K562 (cell line): ENCODE measurements around the gene HOXD4.

ENCODE experiments used
- BACH1 ChIP-seq: fragments of 200-800 bp; sonication (Bioruptor generic); IDR thresholded peaks from 2 replicates; pipeline ENCODE4 v1.6.1; 2016; ENCODE audit warnings: missing genetic modification characterization, missing compliant biosample characterization
- RBM17 ChIP-seq: fragments of 200-400 bp; formaldehyde crosslinking; IDR thresholded peaks from 2 replicates; pipeline ENCODE4 v1.6.1; 2017; ENCODE audit warnings: low read depth, mild to moderate bottlenecking, low read length, borderline replicate concordance
- ZNF239 ChIP-seq: fragments of 250-450 bp; sonication (Bioruptor Pico); IDR thresholded peaks from 2 replicates; pipeline ENCODE4 v1.4.0; 2020; ENCODE audit warnings: mild to moderate bottlenecking
- ZNF444 ChIP-seq: fragments of 250-450 bp; sonication (Bioruptor Pico); IDR thresholded peaks from 2 replicates; pipeline ENCODE4 v1.4.0; 2020; ENCODE audit warnings: mild to moderate bottlenecking, moderate library complexity
- TF ChIP-seq, protein P1 (sequence below): sonication (generic); formaldehyde crosslinking; IDR thresholded peaks from 2 replicates; pipeline ENCODE4 v1.4.0; 2020; ENCODE audit warnings: mild to moderate bottlenecking, missing genetic modification reagents
- TF ChIP-seq, protein P2 (sequence below), 3 experiments: IDR thresholded peaks in 2 of 3; conservative IDR thresholded peaks in 1 of 3; 2 replicates each; pipeline ENCODE4 v1.5.1; 2011 to 2012; ENCODE audit warnings: low read length in 3 of 3, mild to moderate bottlenecking in 3 of 3, control low read depth in 2 of 3, improper control_type of control experiment in 1 of 3, inconsistent platforms in 1 of 3, low read depth in 1 of 3, mixed read lengths in 1 of 3, moderate library complexity in 1 of 3; ENCODE audit not compliant: insufficient read depth in 2 of 3

DNA sequence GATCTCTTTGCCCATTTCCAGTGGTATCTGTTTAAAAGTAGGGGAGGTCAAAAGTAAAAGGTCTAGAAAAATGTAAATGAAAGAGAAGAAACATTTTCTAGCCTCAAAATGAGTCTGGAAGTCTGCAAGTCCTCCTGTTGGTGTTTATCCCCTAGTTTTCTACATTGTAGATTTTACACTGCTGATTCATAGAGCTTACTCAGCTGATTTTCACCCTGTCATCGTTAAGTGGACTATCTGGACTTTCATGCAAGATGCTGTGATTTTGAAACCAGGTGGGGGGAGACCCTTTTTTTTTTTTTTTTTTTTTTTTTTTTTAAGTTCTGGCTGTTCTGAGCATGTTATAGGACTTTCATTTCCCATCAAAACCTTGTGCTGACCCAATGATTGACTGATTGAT, 16.0 kb downstream of the HOXD4 start:
- TF ChIP-seq, protein P1, sequence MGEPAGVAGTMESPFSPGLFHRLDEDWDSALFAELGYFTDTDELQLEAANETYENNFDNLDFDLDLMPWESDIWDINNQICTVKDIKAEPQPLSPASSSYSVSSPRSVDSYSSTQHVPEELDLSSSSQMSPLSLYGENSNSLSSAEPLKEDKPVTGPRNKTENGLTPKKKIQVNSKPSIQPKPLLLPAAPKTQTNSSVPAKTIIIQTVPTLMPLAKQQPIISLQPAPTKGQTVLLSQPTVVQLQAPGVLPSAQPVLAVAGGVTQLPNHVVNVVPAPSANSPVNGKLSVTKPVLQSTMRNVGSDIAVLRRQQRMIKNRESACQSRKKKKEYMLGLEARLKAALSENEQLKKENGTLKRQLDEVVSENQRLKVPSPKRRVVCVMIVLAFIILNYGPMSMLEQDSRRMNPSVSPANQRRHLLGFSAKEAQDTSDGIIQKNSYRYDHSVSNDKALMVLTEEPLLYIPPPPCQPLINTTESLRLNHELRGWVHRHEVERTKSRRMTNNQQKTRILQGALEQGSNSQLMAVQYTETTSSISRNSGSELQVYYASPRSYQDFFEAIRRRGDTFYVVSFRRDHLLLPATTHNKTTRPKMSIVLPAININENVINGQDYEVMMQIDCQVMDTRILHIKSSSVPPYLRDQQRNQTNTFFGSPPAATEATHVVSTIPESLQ (CRISPR knock-in tag), result no peak
- TF ChIP-seq ZNF239 (CRISPR knock-in tag), result no peak
- TF ChIP-seq, protein P2, sequence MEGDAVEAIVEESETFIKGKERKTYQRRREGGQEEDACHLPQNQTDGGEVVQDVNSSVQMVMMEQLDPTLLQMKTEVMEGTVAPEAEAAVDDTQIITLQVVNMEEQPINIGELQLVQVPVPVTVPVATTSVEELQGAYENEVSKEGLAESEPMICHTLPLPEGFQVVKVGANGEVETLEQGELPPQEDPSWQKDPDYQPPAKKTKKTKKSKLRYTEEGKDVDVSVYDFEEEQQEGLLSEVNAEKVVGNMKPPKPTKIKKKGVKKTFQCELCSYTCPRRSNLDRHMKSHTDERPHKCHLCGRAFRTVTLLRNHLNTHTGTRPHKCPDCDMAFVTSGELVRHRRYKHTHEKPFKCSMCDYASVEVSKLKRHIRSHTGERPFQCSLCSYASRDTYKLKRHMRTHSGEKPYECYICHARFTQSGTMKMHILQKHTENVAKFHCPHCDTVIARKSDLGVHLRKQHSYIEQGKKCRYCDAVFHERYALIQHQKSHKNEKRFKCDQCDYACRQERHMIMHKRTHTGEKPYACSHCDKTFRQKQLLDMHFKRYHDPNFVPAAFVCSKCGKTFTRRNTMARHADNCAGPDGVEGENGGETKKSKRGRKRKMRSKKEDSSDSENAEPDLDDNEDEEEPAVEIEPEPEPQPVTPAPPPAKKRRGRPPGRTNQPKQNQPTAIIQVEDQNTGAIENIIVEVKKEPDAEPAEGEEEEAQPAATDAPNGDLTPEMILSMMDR (IDR thresholded peaks at IDR 0.05 in 2 of 3, conservative IDR thresholded peaks at IDR 0.05 in 1 of 3; ENCODE audit: insufficient read depth in 2 of 3, low read depth in 1 of 3, low read length in 3 of 3), result no peak
- TF ChIP-seq BACH1 (tag), result no peak
- TF ChIP-seq RBM17, result no peak
- TF ChIP-seq ZNF444 (CRISPR knock-in tag), result no peak
